Measurements from ENCODE around the gene METRNL. TPM values are rescaled to one million over a fixed set of nuclear protein-coding genes. Genes with fewer than 3 reads are reported as not detected.
"Not testable (repeated sequence)": the region's sequence is repeated elsewhere in the genome, so short reads cannot be mapped to it uniquely, and the experiment has no call there.

METRNL gene
- total RNA-seq, result 80.6 and 85.3 TPM in 2 replicates

- peak; percentile 67 for DNase-seq
Observed at GRCh38 chr17:83079352-83079747, at the start of gene METRNL. Gene METRNL, plus strand, starts transcription at chr17:83079609. Its CDS starts 207 bp downstream, at chr17:83079816.

- no peak for DNase-seq
Observed at GRCh38 chr17:83030432-83030831, 49.0 kb upstream of the METRNL start.

- DNase-seq, result no peak
Observed at GRCh38 chr17:83031321-83031945, 48.0 kb upstream of the METRNL start.

- DNase-seq, result not testable (repeated sequence)
Observed at GRCh38 chr17:83031946-83032451, 47.4 kb upstream of the METRNL start.

GRCh38 chr17:83032781-83033180, 46.6 kb upstream of the METRNL start:
- DNase-seq, result no peak

- no peak for DNase-seq
Observed at GRCh38 chr17:83034525-83034924, 44.9 kb upstream of the METRNL start.

- no peak for DNase-seq
Observed at GRCh38 chr17:83035722-83036121, 43.7 kb upstream of the METRNL start.

- DNase-seq, result no peak
Observed at GRCh38 chr17:83036193-83036592, 43.2 kb upstream of the METRNL start.

GRCh38 chr17:83036666-83037065, 42.7 kb upstream of the METRNL start:
- no peak for DNase-seq

GRCh38 chr17:83037084-83037873, 42.1 kb upstream of the METRNL start:
- no peak for DNase-seq

GRCh38 chr17:83037874-83038165, 41.6 kb upstream of the METRNL start:
- no peak for DNase-seq

- DNase-seq, result not testable (repeated sequence)
Observed at GRCh38 chr17:83038983-83039382, 40.4 kb upstream of the METRNL start.

- no peak for DNase-seq
Observed at GRCh38 chr17:83041305-83041704, 38.1 kb upstream of the METRNL start.

GRCh38 chr17:83042522-83043158, 36.8 kb upstream of the METRNL start:
- DNase-seq, result no peak

- DNase-seq, result not testable (repeated sequence)
Observed at GRCh38 chr17:83044479-83044878, 34.9 kb upstream of the METRNL start.

- no peak for DNase-seq
Observed at GRCh38 chr17:83046448-83047181, 32.8 kb upstream of the METRNL start.

- no peak for DNase-seq
Observed at GRCh38 chr17:83047182-83047478, 32.3 kb upstream of the METRNL start.

GRCh38 chr17:83047818-83048475, 31.5 kb upstream of the METRNL start:
- DNase-seq, result not testable (repeated sequence)

- no peak for DNase-seq
Observed at GRCh38 chr17:83050651-83051395, 28.6 kb upstream of the METRNL start.

GRCh38 chr17:83051396-83052240, 27.8 kb upstream of the METRNL start:
- DNase-seq, result peak; percentile 98

- no peak for DNase-seq
Observed at GRCh38 chr17:83052241-83052564, 27.2 kb upstream of the METRNL start.
